GM11168 (cell line): ENCODE measurements around the gene SPRR5.

Experiments
- in situ Hi-C: fragments of 300-500 bp; cut with MboI; formaldehyde crosslinking; loops from one replicate; pipeline ENCODE4 v1.12.0; 2022; ENCODE audit warnings: low sequenced_read_pairs; ENCODE audit not compliant: unreplicated experiment

The SPRR5 gene

GRCh38 chr1:152977614-152978013, 30.6 kb downstream of the SPRR5 start:
- in situ Hi-C loops: no loop called here

DNA sequence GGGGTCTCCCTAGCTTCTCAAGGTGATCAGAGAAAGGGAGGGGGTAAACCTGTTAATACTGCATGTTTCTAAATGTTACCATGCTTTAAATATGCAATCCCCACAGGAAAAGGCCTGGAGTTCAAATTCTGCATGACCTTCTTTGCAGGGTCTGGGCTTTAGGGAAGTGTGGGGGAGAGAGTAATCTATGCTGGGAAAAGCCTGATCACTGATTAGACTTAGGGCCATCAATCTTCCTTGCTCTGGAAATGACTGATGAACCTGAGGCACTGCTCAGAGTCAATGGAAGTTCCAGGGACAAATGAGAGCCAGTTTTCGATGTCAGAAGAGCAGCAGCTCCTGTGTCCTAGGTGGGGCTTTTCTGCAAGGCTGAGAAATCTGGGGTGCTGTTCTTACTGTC, 33.7 kb downstream of the SPRR5 start:
- in situ Hi-C loops: no loop called here

DNA sequence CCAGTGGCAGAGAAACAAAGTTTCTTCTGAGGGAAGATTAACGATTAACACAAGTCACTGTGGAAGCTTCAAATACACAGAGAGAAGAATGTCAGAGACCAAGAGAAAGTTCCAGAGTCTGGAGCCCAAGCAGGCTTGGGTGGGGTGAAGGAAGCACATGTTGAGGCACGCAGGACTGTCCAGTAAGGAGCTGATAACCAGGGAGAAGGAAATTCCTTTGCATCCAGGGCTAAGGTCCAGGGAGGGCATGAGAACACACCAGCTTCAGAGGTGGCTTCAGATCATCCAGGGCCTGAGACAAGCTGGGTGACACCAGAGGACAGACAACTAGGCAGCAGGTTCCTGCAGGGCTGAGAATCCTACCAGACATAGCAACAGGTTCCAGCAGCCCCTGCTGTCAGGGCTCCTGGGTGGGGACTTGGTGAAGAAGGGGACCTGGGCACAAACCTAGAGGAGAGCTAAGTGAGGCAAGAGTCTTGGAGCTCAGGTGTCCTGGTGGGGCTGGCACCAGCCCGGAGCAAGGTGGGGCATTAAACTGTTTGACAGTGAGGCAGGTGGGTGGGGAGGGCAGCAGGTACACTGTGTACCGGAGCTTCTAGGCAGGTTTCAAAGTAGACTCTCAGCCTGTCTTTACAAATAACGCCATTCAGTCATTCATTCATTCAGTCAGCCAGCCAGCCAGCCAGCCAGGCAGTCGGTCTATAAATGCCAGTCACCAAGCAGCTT, 34.3 kb downstream of the SPRR5 start:
- in situ Hi-C loops: no loop called here

DNA sequence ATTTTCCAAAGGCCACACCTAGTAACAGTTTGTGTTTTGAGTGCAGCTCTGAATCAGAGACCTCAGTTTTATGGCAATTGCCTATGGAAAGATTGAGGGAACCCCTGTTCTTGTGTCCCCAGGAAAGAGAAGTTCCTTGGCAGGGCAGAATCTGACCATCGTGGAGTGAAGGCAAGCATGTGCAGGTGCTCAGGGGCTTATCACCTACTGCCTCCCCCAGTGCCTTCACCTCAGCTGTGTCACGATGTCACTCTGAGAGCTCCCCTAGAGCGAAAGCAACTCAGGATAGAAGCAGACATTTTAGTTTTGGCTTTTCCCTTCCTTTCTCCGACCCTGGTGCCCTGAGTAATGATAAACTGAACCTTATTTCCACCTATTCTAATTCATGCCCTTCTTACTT, 35.1 kb downstream of the SPRR5 start:
- in situ Hi-C loops: no loop called here

- in situ Hi-C loops: no loop called here
These were observed 36.2 kb downstream of the SPRR5 start for GRCh38 chr1:152983234-152983633.

DNA sequence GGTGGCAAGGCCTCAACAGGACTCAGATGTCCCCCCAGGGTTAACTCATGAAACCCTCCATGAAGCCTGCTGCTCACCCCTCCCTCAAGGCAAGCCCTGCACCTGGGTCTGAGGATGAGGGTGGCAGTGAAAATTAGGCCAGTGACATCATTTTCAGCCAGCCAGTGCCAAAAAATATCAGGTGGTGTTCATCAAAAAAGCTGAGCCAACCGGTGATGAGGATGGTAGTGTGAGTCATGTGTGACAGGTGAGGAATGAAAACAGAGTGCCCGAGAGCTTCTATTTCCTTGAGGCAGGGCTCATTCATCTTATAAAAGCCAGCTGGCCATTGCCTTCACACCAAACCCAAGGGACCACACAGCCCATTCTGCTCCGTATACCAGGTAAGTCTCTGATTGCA, 36.7 kb downstream of the SPRR5 start, which contains the start of gene SPRR1A:
Gene SPRR1A, plus strand, starts transcription at position 339 of the 400 bp plus-strand sequence. CDS start 1,150 bp downstream, outside the sequence.
- in situ Hi-C loops: no loop called here

DNA sequence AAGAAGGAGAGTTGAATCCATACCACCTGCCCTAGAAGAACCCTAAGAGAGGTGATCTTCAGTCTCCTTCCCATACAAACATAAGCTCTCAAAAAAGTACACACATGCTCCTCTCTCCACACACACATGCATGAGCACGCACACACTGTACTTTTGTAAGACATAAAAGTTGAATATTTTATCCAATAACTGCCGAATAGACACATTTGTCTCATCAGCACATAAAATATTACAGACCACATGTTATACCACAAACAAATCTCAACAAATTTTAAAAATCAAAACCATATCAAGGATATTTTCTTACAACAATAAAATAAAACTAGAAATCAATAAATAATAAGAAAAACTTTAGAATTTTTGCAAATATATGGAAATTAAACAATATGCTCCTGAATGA, 39.6 kb downstream of the SPRR5 start:
- in situ Hi-C loops: no loop called here

GRCh38 chr1:152993186-152993585, 46.2 kb downstream of the SPRR5 start:
- in situ Hi-C loops: no loop called here

GRCh38 chr1:152995842-152996241, 48.8 kb downstream of the SPRR5 start:
- in situ Hi-C loops: no loop called here

GRCh38 chr1:152996633-152997400, 49.8 kb downstream of the SPRR5 start:
- in situ Hi-C loops: no loop called here

DNA sequence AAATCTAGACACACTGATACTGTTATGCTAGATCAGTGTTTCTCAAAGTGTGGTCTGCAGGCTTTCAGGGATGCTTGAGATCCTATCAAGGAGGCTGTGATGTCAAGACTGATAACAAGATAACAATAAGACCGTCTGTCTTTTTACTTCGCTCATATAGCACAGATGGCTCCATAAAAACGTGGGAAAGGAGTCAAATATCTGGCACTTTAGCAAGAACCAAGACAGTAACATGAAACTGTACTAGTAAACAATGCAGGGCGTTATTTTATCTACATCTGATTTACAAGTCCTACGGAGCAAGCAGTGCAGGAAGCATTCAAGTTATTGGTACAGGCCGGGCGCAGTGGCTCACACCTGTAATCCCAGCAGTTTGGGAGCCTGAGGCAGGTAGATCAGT, 50.9 kb downstream of the SPRR5 start:
- in situ Hi-C loops: no loop called here

- in situ Hi-C loops: no loop called here
These were observed 51.5 kb downstream of the SPRR5 start for GRCh38 chr1:152998476-152998875.
